OCI-LY1 (cell line): ENCODE results near the gene MNAT1.

Source experiments
- H2AFZ ChIP-seq: fragments of 200-600 bp; sonication (generic), shearing (Covaris generic); 2 replicates; pipeline ENCODE4 v1.6.0; 2014; ENCODE audit warnings: antibody characterized with exemption, mild to moderate bottlenecking, low read length
- H3F3A ChIP-seq: fragments of 200-600 bp; sonication (generic), shearing (Covaris generic); 2 replicates; pipeline ENCODE4 v1.6.0; 2014; ENCODE audit warnings: mild to moderate bottlenecking, antibody characterized with exemption, low read length, moderate library complexity; ENCODE audit not compliant: insufficient read depth
- H3K27ac ChIP-seq: fragments of 200-600 bp; sonication (generic); 2 replicates; pipeline ENCODE4 v1.5.1; 2014; ENCODE audit warnings: low read length, mixed run types, mild to moderate bottlenecking, low read depth; ENCODE audit not compliant: poor library complexity, severe bottlenecking
- H3K27me3 ChIP-seq: fragments of 200-600 bp; sonication (generic); 2 replicates; pipeline ENCODE4 v1.6.0; 2014; ENCODE audit warnings: antibody characterized with exemption, mild to moderate bottlenecking, low read length, moderate library complexity; ENCODE audit not compliant: insufficient read depth
- H3K36me3 ChIP-seq: fragments of 200-600 bp; sonication (generic); 2 replicates; pipeline ENCODE4 v1.6.1; 2014; ENCODE audit warnings: mild to moderate bottlenecking, antibody characterized with exemption, low read length, moderate library complexity, mixed read lengths; ENCODE audit not compliant: insufficient read depth
- H3K4me1 ChIP-seq: fragments of 200-600 bp; sonication (generic); 2 replicates; pipeline ENCODE4 v1.5.1; 2014; ENCODE audit warnings: mild to moderate bottlenecking, low read length, moderate library complexity; ENCODE audit not compliant: insufficient read depth, severe bottlenecking
- H3K4me2 ChIP-seq: fragments of 200-600 bp; sonication (generic), shearing (Covaris generic); 2 replicates; pipeline ENCODE4 v1.6.1; 2014; ENCODE audit warnings: low read length
- H3K4me3 ChIP-seq: fragments of 200-600 bp; sonication (generic); 2 replicates; pipeline ENCODE4 v1.5.1; 2014; ENCODE audit warnings: low read length, low read depth, mild to moderate bottlenecking, mixed read lengths; ENCODE audit not compliant: poor library complexity, severe bottlenecking
- H3K79me2 ChIP-seq: fragments of 200-600 bp; shearing (Covaris generic); 2 replicates; pipeline ENCODE4 v1.6.1; 2016; ENCODE audit warnings: mixed run types, low read length, mixed read lengths; ENCODE audit not compliant: insufficient read depth
- H3K9ac ChIP-seq: fragments of 200-600 bp; sonication (generic), shearing (Covaris generic); 2 replicates; pipeline ENCODE4 v1.6.1; 2014; ENCODE audit warnings: mild to moderate bottlenecking, low read length, mixed read lengths
- H3K9me2 ChIP-seq: fragments of 200-600 bp; sonication (generic), shearing (Covaris generic); 2 replicates; pipeline ENCODE4 v1.6.1; 2014; ENCODE audit warnings: low read depth, mild to moderate bottlenecking, low read length, mixed read lengths
- H3K9me3 ChIP-seq: fragments of 200-600 bp; shearing (Covaris generic); 2 replicates; pipeline ENCODE4 v1.6.1; 2014; ENCODE audit warnings: low read length, mixed read lengths
- H4K20me1 ChIP-seq: fragments of 200-600 bp; sonication (generic), shearing (Covaris generic); 2 replicates; pipeline ENCODE4 v1.6.0; 2016; ENCODE audit warnings: mild to moderate bottlenecking, low read length; ENCODE audit not compliant: insufficient read depth
- CTCF ChIP-seq: fragments of 200-600 bp; sonication (generic), shearing (Covaris generic); IDR thresholded peaks from 2 replicates; pipeline ENCODE4 v1.5.1; 2017; ENCODE audit warnings: mild to moderate bottlenecking, antibody characterized with exemption, low read length, moderate library complexity, mixed read lengths
- EZH2 ChIP-seq: fragments of 200-600 bp; sonication (generic), shearing (Covaris generic); IDR thresholded peaks from 2 replicates; pipeline ENCODE4 v1.8.0; 2017; ENCODE audit warnings: borderline replicate concordance, mixed run types, mild to moderate bottlenecking, antibody characterized with exemption, low read length, moderate library complexity, mixed read lengths

MNAT1 gene

GRCh38 chr14:60757567-60758002 is 23.0 kb downstream of the MNAT1 start:
- Histone ChIP-seq H3K27me3 (no peaks in the 10 kb centered on the region), H3K9ac (no peak overlapping the region), H2AFZ (no peak overlapping the region), H4K20me1 (no peaks in the 10 kb centered on the region), H3F3A (no peaks in the 10 kb centered on the region), H3K36me3 (no peaks in the 10 kb centered on the region; the same call in 1 of the 2 replicates), H3K4me3 (no peak overlapping the region), H3K4me1 (peaks cover 25% of the 10 kb centered on the region), H3K79me2 (0 out of 2 replicates have a peak, but pooled peaks cover 4% of the 10 kb centered on the region), H3K4me2 (no peak overlapping the region), H3K27ac (no peak overlapping the region), H3K9me3 (no peaks in the 10 kb centered on the region), H3K9me2 (no peaks in the 10 kb centered on the region)
- no peak for TF ChIP-seq EZH2

GRCh38 chr14:60758885-60759284 is 24.3 kb downstream of the MNAT1 start:
- Histone ChIP-seq H3K9me2 (no peaks in the 10 kb centered on the region), H3K4me3 (no peak overlapping the region), H3F3A (no peaks in the 10 kb centered on the region), H3K4me2 (no peak overlapping the region), H3K9me3 (no peaks in the 10 kb centered on the region), H4K20me1 (no peaks in the 10 kb centered on the region), H3K79me2 (0 out of 2 replicates have a peak, but pooled peaks cover 4% of the 10 kb centered on the region), H3K36me3 (no peaks in the 10 kb centered on the region; the same call in 1 of the 2 replicates), H3K27ac (no peak overlapping the region), H3K4me1 (peaks cover 14% of the 10 kb centered on the region), H2AFZ (no peak overlapping the region), H3K27me3 (no peaks in the 10 kb centered on the region), H3K9ac (no peak overlapping the region)
- TF ChIP-seq EZH2 (no peak), CTCF (no peak)

GRCh38 chr14:60760209-60760608 is 25.6 kb downstream of the MNAT1 start:
- no peak overlapping the region for H2AFZ ChIP-seq
- no peaks in the 10 kb centered on the region for H3K9me2 ChIP-seq
- H3K9ac ChIP-seq = no peak overlapping the region
- TF ChIP-seq CTCF (no peak), EZH2 (no peak)
- no peak overlapping the region for H3K4me3 ChIP-seq
- H3K27me3 ChIP-seq = no peaks in the 10 kb centered on the region
- H3K4me2 ChIP-seq = no peak overlapping the region
- H4K20me1 ChIP-seq = no peaks in the 10 kb centered on the region
- no peak overlapping the region for H3K27ac ChIP-seq
- H3K9me3 ChIP-seq = no peaks in the 10 kb centered on the region
- no peaks in the 10 kb centered on the region for H3F3A ChIP-seq
- no peaks in the 10 kb centered on the region for H3K36me3 ChIP-seq
- H3K79me2 ChIP-seq = 0 out of 2 replicates have a peak, but pooled peaks cover 4% of the 10 kb centered on the region
- peaks cover 12% of the 10 kb centered on the region for H3K4me1 ChIP-seq

- no peaks in the 10 kb centered on the region for H3K9me3 ChIP-seq
- no peaks in the 10 kb centered on the region for H3K27me3 ChIP-seq
- no peak overlapping the region for H3K9ac ChIP-seq
- no peaks in the 10 kb centered on the region for H4K20me1 ChIP-seq
- TF ChIP-seq CTCF = no peak
- no peak for TF ChIP-seq EZH2
- no peak overlapping the region for H2AFZ ChIP-seq
- H3K27ac ChIP-seq = no peak overlapping the region
- 0 out of 2 replicates have a peak, but pooled peaks cover 4% of the 10 kb centered on the region for H3K79me2 ChIP-seq
- no peak overlapping the region for H3K4me3 ChIP-seq
- no peak overlapping the region for H3K4me2 ChIP-seq
- no peaks in the 10 kb centered on the region for H3K9me2 ChIP-seq
- peaks cover 12% of the 10 kb centered on the region for H3K4me1 ChIP-seq
- no peaks in the 10 kb centered on the region for H3F3A ChIP-seq
- H3K36me3 ChIP-seq = no peaks in the 10 kb centered on the region
Measured at GRCh38 chr14:60760644-60761364, 26.2 kb downstream of the MNAT1 start.
